Muscle of leg (tissue), 11 donors: ENCODE data around the gene ASXL3. TPM values are rescaled to one million over a fixed set of nuclear protein-coding genes. Genes with fewer than 3 reads are reported as not detected.

ENCODE experiments used
- DNase-seq: peaks from one replicate; pipeline ENCODE4 v3.0.0; 2013
- H3K27ac ChIP-seq: one replicate; pipeline ENCODE4 v1.5.1; 2013; ENCODE audit warnings: mild to moderate bottlenecking, low read length, control low read depth
- H3K27me3 ChIP-seq: one replicate; pipeline ENCODE4 v1.6.1; 2013; ENCODE audit warnings: low read length; ENCODE audit not compliant: control insufficient read depth, insufficient read depth
- H3K36me3 ChIP-seq: one replicate; pipeline ENCODE4 v1.6.1; 2013; ENCODE audit warnings: low read length; ENCODE audit not compliant: control insufficient read depth, insufficient read depth
- H3K4me1 ChIP-seq: one replicate; pipeline ENCODE4 v1.6.1; 2013; ENCODE audit warnings: low read length; ENCODE audit not compliant: control insufficient read depth, insufficient read depth
- H3K4me3 ChIP-seq: one replicate; pipeline ENCODE4 v1.5.1; 2013; ENCODE audit warnings: low read length, control low read depth
- H3K9me3 ChIP-seq: replicated peaks from 2 replicates; pipeline ENCODE4 v1.6.1; 2013; ENCODE audit warnings: low read depth, low read length; ENCODE audit not compliant: control insufficient read depth
- WGBS: methylation state at CpG from one replicate; pipeline ENCODE4 v1.1.5; 2013; ENCODE audit warnings: missing lambda C conversion rate; ENCODE audit not compliant: insufficient coverage; 5-methylcytosine and 5-hydroxymethylcytosine counted together
- polyA plus RNA-seq, 8 donors: library from polyadenylated mRNA; unstranded; fragments of 120-200 nt; gene quantifications; one replicate each; pipeline versions ENCODE4 v1.2.1 to v1.2.3, GENCODE V29; 2013; ENCODE audit warnings: inconsistent platforms in 1 of 8, low replicate concordance in 1 of 8; ENCODE audit not compliant: insufficient read length in 8 of 8, insufficient read depth in 1 of 8
- total RNA-seq: library from RNA; stranded (reverse); fragments of 120-200 nt; gene quantifications from one replicate; pipeline ENCODE4 v1.2.4, GENCODE V29; 2013

ASXL3 gene
- total and polyA plus RNA-seq, 9 donors, result 3.1 to 8.2 (median 4.0) TPM

- Histone ChIP-seq H3K27ac (no peak overlapping the region), H3K4me1 (no peaks in the 10 kb centered on the region), H3K4me3 (no peak overlapping the region), H3K27me3 (no peaks in the 10 kb centered on the region), H3K9me3 (no peaks in the 10 kb centered on the region), H3K36me3 (peaks cover 27% of the 10 kb centered on the region)
- WGBS, result no CpG with 5 or more reads among the region's 2 CpGs
- DNase-seq, result no peak
Measured at GRCh38 chr18:33741760-33742159, 163.7 kb downstream of the ASXL3 start.

- no peaks in the 10 kb centered on the region for H3K27me3 ChIP-seq
- DNase-seq, result no peak
- H3K4me1 ChIP-seq, result no peaks in the 10 kb centered on the region
- H3K9me3 ChIP-seq, result no peaks in the 10 kb centered on the region
- no peak overlapping the region for H3K27ac ChIP-seq
- H3K36me3 ChIP-seq, result peaks cover 27% of the 10 kb centered on the region
- 93% methylated on average over 18 of the region's 20 CpGs for WGBS
- no peak overlapping the region for H3K4me3 ChIP-seq
Measured at GRCh38 chr18:33744032-33744697, 166.1 kb downstream of the ASXL3 start.

- H3K4me1 ChIP-seq, result peaks cover 3% of the 10 kb centered on the region
- no peaks in the 10 kb centered on the region for H3K27me3 ChIP-seq
- H3K9me3 ChIP-seq, result no peaks in the 10 kb centered on the region
- WGBS, result 87% methylated on average over 5 of the region's 8 CpGs
- H3K36me3 ChIP-seq, result peaks cover 24% of the 10 kb centered on the region
- H3K27ac ChIP-seq, result no peak overlapping the region
- no peak for DNase-seq
- no peak overlapping the region for H3K4me3 ChIP-seq
Measured at GRCh38 chr18:33745151-33745795, 167.3 kb downstream of the ASXL3 start.

- WGBS, result 61% methylated on average over 7 of the region's 16 CpGs
Measured at GRCh38 chr18:33745871-33746545, 168.0 kb downstream of the ASXL3 start.

DNA sequence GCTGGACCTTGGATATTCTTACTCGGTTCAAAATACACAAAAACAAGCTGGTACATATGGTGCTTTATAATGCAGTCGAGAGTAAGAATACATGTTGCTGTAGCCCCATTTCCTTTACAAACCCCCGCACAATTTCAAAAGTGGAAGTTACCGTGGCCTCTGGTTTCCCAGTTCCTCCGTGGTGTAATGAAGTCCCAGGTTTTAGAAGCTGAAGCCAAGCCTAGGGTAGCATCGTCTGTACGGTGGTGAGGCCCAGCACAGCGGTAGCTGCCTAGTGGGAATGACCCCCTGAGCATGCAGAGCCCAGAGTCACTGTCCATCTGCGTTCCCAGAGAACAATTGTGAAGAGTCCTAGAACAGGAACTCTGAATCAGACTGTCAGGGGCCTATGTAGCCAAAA is 171.8 kb downstream of the ASXL3 start:
- peaks cover 3% of the 10 kb centered on the region for H3K36me3 ChIP-seq
- 23% methylated on average over 4 of the region's 9 CpGs for WGBS
- no peak overlapping the region for H3K4me3 ChIP-seq
- H3K4me1 ChIP-seq, result peaks cover 3% of the 10 kb centered on the region
- H3K27me3 ChIP-seq, result no peaks in the 10 kb centered on the region
- peak; percentile 30 for DNase-seq
- peak overlapping the region; percentile 73 for H3K27ac ChIP-seq
- H3K9me3 ChIP-seq, result no peaks in the 10 kb centered on the region

More at GRCh38 chr18:33745871-33746545, 168.0 kb downstream of the ASXL3 start:
- Histone ChIP-seq H3K4me3 (no peak overlapping the region), H3K27ac (no peak overlapping the region), H3K9me3 (no peaks in the 10 kb centered on the region), H3K36me3 (peaks cover 24% of the 10 kb centered on the region), H3K27me3 (no peaks in the 10 kb centered on the region), H3K4me1 (peaks cover 3% of the 10 kb centered on the region)
- DNase-seq, result no peak

DNA sequence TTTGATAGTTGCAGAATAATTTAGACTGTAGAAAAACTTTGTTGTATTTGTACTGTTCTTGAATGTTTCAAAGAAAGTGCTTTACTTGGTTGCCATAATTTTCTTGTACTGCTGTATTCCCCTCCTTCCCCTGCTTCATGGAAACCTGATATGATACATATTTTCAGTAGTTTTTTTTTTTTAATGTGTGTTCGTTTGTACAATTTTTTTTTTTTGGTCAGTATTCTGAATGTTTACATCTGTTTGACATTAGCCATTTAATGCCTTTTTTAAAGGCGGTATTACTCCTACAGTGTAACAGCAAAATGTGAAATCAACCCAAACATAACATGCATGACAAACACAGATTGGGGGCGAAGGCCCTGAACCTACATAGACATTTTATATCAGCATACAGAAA is 172.3 kb downstream of the ASXL3 start:
- no peaks in the 10 kb centered on the region for H3K27me3 ChIP-seq
- peak overlapping the region; percentile 73 for H3K27ac ChIP-seq
- no peak overlapping the region for H3K4me3 ChIP-seq
- DNase-seq, result peak; percentile 62
- peaks cover 3% of the 10 kb centered on the region for H3K4me1 ChIP-seq
- H3K9me3 ChIP-seq, result no peaks in the 10 kb centered on the region
- H3K36me3 ChIP-seq, result no peaks in the 10 kb centered on the region
- no CpG with 5 or more reads among the region's 3 CpGs for WGBS

GRCh38 chr18:33751613-33752221 is 173.7 kb downstream of the ASXL3 start:
- WGBS, result no CpG with 5 or more reads among the region's 4 CpGs
- peaks cover 3% of the 10 kb centered on the region for H3K4me1 ChIP-seq
- H3K27me3 ChIP-seq, result no peaks in the 10 kb centered on the region
- H3K4me3 ChIP-seq, result no peak overlapping the region
- DNase-seq, result peak; percentile 51
- no peaks in the 10 kb centered on the region for H3K36me3 ChIP-seq
- no peak overlapping the region for H3K27ac ChIP-seq
- no peaks in the 10 kb centered on the region for H3K9me3 ChIP-seq

GRCh38 chr18:33755391-33755790 is 177.4 kb downstream of the ASXL3 start:
- no peaks in the 10 kb centered on the region for H3K4me1 ChIP-seq
- no peak overlapping the region for H3K4me3 ChIP-seq
- DNase-seq, result no peak
- WGBS, result no CpG with 5 or more reads among the region's 3 CpGs
- H3K27ac ChIP-seq, result no peak overlapping the region
- H3K9me3 ChIP-seq, result no peaks in the 10 kb centered on the region
- no peaks in the 10 kb centered on the region for H3K27me3 ChIP-seq
- no peaks in the 10 kb centered on the region for H3K36me3 ChIP-seq

GRCh38 chr18:33755931-33756560 is 178.0 kb downstream of the ASXL3 start:
- no peaks in the 10 kb centered on the region for H3K36me3 ChIP-seq
- H3K4me1 ChIP-seq, result no peaks in the 10 kb centered on the region
- WGBS, result 78% methylated on average over 2 of the region's 6 CpGs
- peak; percentile 51 for DNase-seq
- H3K4me3 ChIP-seq, result no peak overlapping the region
- no peaks in the 10 kb centered on the region for H3K9me3 ChIP-seq
- no peaks in the 10 kb centered on the region for H3K27me3 ChIP-seq
- no peak overlapping the region for H3K27ac ChIP-seq

DNA sequence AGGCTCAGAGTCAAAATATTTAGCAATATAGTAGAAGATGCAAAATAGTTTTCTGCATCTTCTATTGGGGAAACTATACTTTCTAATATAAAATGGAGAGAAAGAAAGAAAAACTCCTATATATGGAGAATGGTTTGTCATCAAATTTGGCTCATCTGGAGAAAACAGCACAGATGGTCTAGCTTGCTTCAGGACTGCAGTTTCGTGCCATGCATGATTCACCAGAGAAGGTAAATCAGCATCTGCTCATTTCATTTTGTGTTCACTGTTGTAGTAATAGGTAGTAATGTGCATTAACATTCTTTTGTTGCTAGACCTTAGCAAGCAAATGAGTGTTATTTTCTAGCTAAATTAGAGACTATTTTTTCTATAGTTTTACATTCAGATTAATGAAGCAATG is 179.0 kb downstream of the ASXL3 start:
- Histone ChIP-seq H3K9me3 (no peaks in the 10 kb centered on the region), H3K27ac (no peak overlapping the region), H3K4me3 (no peak overlapping the region), H3K27me3 (no peaks in the 10 kb centered on the region), H3K4me1 (no peaks in the 10 kb centered on the region), H3K36me3 (no peaks in the 10 kb centered on the region)
- no peak for DNase-seq
- 50% methylated on average over 1 of the region's 1 CpG for WGBS
